Bronchial epithelial cell (primary cell): ENCODE data around the gene SLC7A10. TPM values are rescaled to one million over a fixed set of nuclear protein-coding genes. Genes with fewer than 3 reads are reported as not detected.

Experiments used
- DNase-seq: peaks from one replicate; pipeline ENCODE4 v3.0.0-alpha.2; 2010; ENCODE audit warnings: low read depth
- FAIRE-seq: peaks from 2 replicates; lab custom pipeline; 2011; peaks lifted over from hg19 to GRCh38; lab: Jason Lieb, UNC
- H3K27me3 ChIP-seq: 2 replicates; pipeline ENCODE4 v1.5.1; 2011; ENCODE audit warnings: low read length; ENCODE audit not compliant: control insufficient read depth, insufficient read depth
- H3K36me3 ChIP-seq: 2 replicates; pipeline ENCODE4 v1.5.1; 2011; ENCODE audit warnings: low read length; ENCODE audit not compliant: control insufficient read depth, insufficient read depth
- H3K4me3 ChIP-seq: 2 replicates; pipeline ENCODE4 v1.5.1; 2011; ENCODE audit warnings: mild to moderate bottlenecking, low read depth, low read length, control low read depth
- total RNA-seq: library from RNA; depleted of rRNA; stranded (reverse); fragments of >200 nt; gene quantifications from 2 replicates; pipeline ENCODE4 v1.2.1, GENCODE V29; 2014
- TF ChIP-seq, protein P1 (sequence below): IDR thresholded peaks from 2 replicates; pipeline ENCODE4 v1.5.1; 2011; ENCODE audit warnings: mild to moderate bottlenecking, moderate library complexity, low read length, control low read depth, inconsistent platforms; ENCODE audit not compliant: insufficient read depth, severe bottlenecking

Gene SLC7A10
- total RNA-seq, 1 donor from 2014 or later = not detected

DNA sequence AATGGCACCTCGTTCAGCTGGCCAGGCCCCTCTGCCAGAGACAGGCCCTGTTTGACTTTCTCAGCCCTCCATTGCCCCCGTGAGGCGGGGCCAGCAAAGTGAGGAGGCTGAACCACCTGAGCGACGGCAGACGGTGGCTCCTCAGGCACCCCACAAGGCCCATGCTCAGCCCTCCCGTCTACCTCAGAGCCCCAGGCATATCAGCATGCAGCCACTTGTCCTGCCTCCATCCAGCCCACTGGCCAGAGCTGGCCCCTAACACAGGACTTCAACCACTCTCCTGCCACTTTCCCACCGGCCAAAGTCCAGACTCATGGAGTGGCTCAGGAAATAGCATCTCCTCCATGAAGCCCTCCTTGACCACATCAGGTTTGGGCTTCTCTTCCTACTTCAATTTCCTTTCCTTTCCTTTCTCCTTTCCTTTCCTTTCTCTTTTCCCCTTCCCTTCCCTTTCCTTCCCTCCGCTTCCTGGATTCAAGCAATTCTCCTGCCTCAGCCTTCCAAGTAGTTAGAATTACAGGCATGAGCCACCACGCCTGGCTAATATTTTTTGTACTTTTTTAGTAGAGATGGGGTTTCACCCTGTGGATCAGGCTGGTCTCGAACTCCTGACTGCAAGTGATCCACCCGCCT is 9.3 kb downstream of the SLC7A10 start:
- no peak for FAIRE-seq

DNA sequence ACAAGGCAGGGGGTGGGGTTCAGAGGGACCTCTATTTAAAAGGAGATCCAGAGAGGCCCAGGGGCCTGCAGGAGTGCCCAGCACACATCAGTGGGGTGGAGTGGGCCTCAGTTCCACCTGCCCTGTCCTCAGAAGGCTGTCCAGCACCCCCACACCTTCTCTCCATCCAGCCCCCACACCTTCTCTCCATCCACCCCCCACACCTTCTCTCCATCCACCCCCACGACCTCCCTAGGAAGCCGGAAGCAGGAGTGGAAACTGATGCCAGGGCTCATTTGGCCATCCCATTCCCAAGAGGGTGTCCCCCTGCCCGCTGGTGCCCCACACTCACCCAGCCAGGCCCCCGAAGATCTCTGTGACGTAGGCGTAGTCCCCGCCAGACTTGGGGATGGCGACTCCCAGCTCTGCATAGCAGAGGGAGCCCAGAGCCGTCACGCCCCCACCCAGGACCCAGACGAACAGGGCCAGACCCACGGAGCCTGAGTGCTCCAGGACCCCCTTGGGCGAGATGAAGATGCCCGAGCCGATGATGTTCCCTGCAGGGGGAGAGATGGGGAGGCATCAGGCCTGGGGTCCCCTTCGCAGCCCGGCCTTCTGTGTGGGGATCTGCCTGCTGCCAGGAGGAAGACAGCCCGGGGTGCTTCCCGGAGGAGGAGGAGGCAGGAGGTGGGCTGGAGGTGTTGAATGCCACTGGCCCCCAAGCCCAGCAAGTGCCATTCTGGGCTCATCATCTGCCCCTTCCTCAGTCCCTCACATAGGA is 10.0 kb downstream of the SLC7A10 start:
- H3K36me3 ChIP-seq = no peaks in the 10 kb centered on the region
- no peaks in the 10 kb centered on the region for H3K27me3 ChIP-seq
- FAIRE-seq (no peak), DNase-seq (no peak)
- TF ChIP-seq, protein P1, sequence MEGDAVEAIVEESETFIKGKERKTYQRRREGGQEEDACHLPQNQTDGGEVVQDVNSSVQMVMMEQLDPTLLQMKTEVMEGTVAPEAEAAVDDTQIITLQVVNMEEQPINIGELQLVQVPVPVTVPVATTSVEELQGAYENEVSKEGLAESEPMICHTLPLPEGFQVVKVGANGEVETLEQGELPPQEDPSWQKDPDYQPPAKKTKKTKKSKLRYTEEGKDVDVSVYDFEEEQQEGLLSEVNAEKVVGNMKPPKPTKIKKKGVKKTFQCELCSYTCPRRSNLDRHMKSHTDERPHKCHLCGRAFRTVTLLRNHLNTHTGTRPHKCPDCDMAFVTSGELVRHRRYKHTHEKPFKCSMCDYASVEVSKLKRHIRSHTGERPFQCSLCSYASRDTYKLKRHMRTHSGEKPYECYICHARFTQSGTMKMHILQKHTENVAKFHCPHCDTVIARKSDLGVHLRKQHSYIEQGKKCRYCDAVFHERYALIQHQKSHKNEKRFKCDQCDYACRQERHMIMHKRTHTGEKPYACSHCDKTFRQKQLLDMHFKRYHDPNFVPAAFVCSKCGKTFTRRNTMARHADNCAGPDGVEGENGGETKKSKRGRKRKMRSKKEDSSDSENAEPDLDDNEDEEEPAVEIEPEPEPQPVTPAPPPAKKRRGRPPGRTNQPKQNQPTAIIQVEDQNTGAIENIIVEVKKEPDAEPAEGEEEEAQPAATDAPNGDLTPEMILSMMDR = no peak
- no peak overlapping the region for H3K4me3 ChIP-seq

More for the DNA sequence above, 9.3 kb downstream of the SLC7A10 start:
- Histone ChIP-seq H3K4me3 (no peak overlapping the region), H3K36me3 (no peaks in the 10 kb centered on the region), H3K27me3 (no peaks in the 10 kb centered on the region)
- DNase-seq = no peak
- TF ChIP-seq, protein P1 = no peak

DNA sequence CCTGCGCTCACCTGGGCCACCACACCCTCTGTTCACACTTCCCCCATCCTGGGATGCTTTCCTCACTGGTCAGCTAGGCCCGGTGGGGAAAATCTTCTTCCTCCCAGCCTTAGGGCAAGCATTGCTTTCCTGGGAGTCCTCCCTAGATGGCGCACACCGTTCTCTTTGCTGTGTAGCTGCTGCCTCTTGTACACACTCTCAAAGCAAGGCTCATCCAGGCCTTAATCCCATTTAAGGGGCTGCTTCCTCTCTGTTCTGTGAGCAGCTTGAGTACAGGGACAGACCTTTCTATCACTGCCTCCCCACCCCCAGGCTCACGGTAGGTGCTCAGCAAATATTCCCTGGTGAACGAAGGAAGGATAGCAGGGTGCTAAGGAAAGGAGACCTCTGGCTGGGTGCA is 11.1 kb downstream of the SLC7A10 start:
- peak; percentile 10 for DNase-seq
- H3K36me3 ChIP-seq = no peaks in the 10 kb centered on the region
- no peak for FAIRE-seq
- TF ChIP-seq, protein P1 = peak; percentile 16
- H3K27me3 ChIP-seq = no peaks in the 10 kb centered on the region
- no peak overlapping the region for H3K4me3 ChIP-seq

DNA sequence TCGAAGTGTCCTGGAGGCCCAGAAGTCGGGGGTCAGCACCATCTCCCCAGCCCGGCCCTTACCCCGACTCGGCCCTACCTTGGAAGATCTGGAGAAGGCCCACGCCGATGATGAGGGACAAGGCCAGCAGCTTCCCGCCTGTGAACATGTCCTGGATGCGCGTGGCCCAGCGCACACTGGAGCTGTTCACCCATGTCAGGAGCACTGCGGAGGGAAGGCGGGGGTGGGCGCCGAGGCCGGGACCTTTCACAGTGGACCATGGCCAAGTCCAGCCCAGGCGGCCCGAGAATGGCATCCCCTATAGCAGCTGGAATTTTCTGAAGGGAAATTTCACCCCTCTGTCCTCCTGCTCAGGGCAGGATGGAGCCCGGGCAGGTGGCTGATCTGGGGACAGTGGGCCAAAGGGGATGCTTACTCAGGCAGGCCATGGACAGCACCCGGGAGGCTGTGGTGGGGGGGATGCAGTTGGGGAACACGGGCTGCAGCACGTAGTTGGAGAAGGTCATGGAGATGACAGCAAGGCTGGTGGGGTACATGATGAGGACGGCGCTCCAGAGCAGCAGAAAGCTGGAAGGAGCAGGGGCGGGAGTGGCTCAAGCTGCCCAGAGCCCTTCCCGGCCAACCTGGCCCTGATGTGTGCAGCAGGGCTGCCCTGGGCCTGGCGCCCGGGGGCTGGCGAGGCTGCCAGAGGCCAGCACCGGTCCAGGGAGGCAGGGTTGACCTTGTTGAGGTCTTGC is 13.0 kb downstream of the SLC7A10 start:
- TF ChIP-seq, protein P1 = no peak
- no peak for FAIRE-seq
- Histone ChIP-seq H3K27me3 (no peaks in the 10 kb centered on the region), H3K36me3 (no peaks in the 10 kb centered on the region), H3K4me3 (no peak overlapping the region)
- no peak for DNase-seq

DNA sequence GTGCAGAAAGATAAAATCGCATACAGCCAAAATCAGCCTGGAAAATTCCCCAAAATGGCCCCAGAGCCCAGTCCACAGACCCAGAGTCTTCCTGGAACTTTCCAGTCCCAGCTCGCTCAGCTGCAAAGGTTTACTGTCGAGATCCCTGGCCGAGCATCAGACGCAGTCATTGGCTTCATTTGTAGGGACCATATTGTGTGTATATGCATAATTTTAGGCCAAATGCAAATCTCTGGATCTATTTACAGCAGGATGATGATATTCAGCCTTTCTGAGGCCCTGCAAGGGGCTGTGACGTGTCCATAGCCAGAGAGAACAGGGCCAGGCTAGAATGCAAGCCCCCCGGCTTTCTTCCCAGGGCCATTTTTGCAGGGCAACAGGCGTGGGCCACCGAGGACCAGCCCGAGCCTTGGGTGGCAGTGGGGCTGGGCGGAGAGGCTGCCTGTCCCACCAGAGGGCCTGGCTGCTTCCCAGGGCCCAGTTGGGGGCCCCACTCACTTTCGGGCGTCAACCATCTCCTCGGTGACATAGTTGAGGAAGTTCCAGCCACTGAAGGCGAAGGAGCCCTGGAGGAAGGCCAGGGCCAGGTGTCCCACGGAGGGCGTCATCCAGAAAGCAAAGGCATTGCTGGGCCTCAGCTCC is 13.7 kb downstream of the SLC7A10 start:
- Histone ChIP-seq H3K27me3 (no peaks in the 10 kb centered on the region), H3K4me3 (no peak overlapping the region), H3K36me3 (no peaks in the 10 kb centered on the region)
- FAIRE-seq (no peak), DNase-seq (no peak)
- TF ChIP-seq, protein P1 = no peak
